ENCODE measurements around the gene CDK5R2.

CDK5R2 gene

GRCh38 chr2:218957671-218958070, 1.8 kb upstream of the CDK5R2 start:
- TF ChIP-seq OSR1 (CRISPR knock-in tag; IDR thresholded peaks at IDR 0.05) (no peak), ARNTL (CRISPR knock-in tag; IDR thresholded peaks at IDR 0.05; ENCODE audit: borderline replicate concordance, low read depth) (no peak), GLIS3 (CRISPR knock-in tag; IDR thresholded peaks at IDR 0.05) (no peak), CREB5 (CRISPR knock-in tag; IDR thresholded peaks at IDR 0.05; ENCODE audit: low read depth) (no peak), TOX (CRISPR knock-in tag; IDR thresholded peaks at IDR 0.05; ENCODE audit: borderline replicate concordance) (no peak), ZFP30 (CRISPR knock-in tag; IDR thresholded peaks at IDR 0.05) (no peak), ZNF8 (CRISPR knock-in tag; IDR thresholded peaks at IDR 0.05) (no peak), PATZ1 (CRISPR knock-in tag; IDR thresholded peaks at IDR 0.05; ENCODE audit: borderline replicate concordance) (no peak), ZFP3 (CRISPR knock-in tag; IDR thresholded peaks at IDR 0.05) (no peak), TSHZ2 (CRISPR knock-in tag; IDR thresholded peaks at IDR 0.05) (no peak), ZC3H10 (CRISPR knock-in tag; IDR thresholded peaks at IDR 0.05) (no peak), ISL1 (CRISPR knock-in tag; IDR thresholded peaks at IDR 0.05) (no peak), CSRNP3 (CRISPR knock-in tag; IDR thresholded peaks at IDR 0.05) (no peak), RARB (CRISPR knock-in tag; IDR thresholded peaks at IDR 0.05) (no peak), ZNF70 (CRISPR knock-in tag; IDR thresholded peaks at IDR 0.05) (no peak), ZNF565 (CRISPR knock-in tag; conservative IDR thresholded peaks at IDR 0.05; ENCODE audit: low read depth) (no peak), PPARA (CRISPR knock-in tag; IDR thresholded peaks at IDR 0.05; ENCODE audit: borderline replicate concordance) (no peak)
- ATAC-seq, result no peak

- no peak for ATAC-seq
- TF ChIP-seq ESRRG (CRISPR knock-in tag; IDR thresholded peaks at IDR 0.05) (no peak), TOX (CRISPR knock-in tag; IDR thresholded peaks at IDR 0.05; ENCODE audit: borderline replicate concordance) (no peak), CREB5 (CRISPR knock-in tag; IDR thresholded peaks at IDR 0.05; ENCODE audit: low read depth) (no peak), OSR1 (CRISPR knock-in tag; IDR thresholded peaks at IDR 0.05) (no peak), TCF4 (CRISPR knock-in tag; IDR thresholded peaks at IDR 0.05; ENCODE audit: borderline replicate concordance) (no peak), ZFP3 (CRISPR knock-in tag; IDR thresholded peaks at IDR 0.05) (no peak), PATZ1 (CRISPR knock-in tag; IDR thresholded peaks at IDR 0.05; ENCODE audit: borderline replicate concordance) (no peak), TSHZ2 (CRISPR knock-in tag; IDR thresholded peaks at IDR 0.05) (no peak), ZFP30 (CRISPR knock-in tag; IDR thresholded peaks at IDR 0.05) (no peak), SNAI2 (CRISPR knock-in tag; IDR thresholded peaks at IDR 0.05) (no peak), CSRNP3 (CRISPR knock-in tag; IDR thresholded peaks at IDR 0.05) (no peak)
These were observed 1.2 kb upstream of the CDK5R2 start for GRCh38 chr2:218958276-218958675.
